Measurements from ENCODE around the gene ADK. TPM values are rescaled to one million over a fixed set of nuclear protein-coding genes. Genes with fewer than 3 reads are reported as not detected.

Gene ADK
- total RNA-seq, 6 experiments from 2014 or later = 54.2 to 92.5 (median 63.5) TPM

DNA sequence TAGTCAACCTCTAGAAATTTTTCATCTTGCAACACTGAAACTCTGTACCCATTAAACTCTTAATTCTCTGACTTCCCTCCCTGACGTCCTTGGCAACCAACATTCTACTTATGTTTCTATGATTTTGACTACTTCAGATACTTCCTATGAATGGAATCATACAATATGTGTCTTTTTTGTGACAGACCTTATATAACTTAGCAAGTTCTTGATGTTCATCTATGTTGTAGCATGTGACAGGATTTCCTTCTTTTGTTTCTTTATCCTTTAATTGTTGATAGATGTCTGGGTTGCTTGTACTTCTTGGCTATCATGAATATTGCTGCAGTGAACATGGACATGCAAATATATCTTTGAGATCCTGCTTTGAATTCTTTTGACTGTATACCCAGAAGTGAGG, 240.8 kb downstream of the ADK start:
- WGBS (ENCODE audit: insufficient coverage, low coverage, low lambda C conversion rate, missing lambda C conversion rate) = 89% methylated on average over 1 of the region's 1 CpG
- H3K36me3 ChIP-seq = no peaks in the 10 kb centered on the region
- no peaks in the 10 kb centered on the region for H3K27me3 ChIP-seq
- no peaks in the 10 kb centered on the region for H3K4me1 ChIP-seq
- DNase-seq (no peak), ATAC-seq (no peak)
- intact Hi-C loops (cut with DNase I) = no loop called here
- TF ChIP-seq, protein P1, sequence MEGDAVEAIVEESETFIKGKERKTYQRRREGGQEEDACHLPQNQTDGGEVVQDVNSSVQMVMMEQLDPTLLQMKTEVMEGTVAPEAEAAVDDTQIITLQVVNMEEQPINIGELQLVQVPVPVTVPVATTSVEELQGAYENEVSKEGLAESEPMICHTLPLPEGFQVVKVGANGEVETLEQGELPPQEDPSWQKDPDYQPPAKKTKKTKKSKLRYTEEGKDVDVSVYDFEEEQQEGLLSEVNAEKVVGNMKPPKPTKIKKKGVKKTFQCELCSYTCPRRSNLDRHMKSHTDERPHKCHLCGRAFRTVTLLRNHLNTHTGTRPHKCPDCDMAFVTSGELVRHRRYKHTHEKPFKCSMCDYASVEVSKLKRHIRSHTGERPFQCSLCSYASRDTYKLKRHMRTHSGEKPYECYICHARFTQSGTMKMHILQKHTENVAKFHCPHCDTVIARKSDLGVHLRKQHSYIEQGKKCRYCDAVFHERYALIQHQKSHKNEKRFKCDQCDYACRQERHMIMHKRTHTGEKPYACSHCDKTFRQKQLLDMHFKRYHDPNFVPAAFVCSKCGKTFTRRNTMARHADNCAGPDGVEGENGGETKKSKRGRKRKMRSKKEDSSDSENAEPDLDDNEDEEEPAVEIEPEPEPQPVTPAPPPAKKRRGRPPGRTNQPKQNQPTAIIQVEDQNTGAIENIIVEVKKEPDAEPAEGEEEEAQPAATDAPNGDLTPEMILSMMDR (IDR thresholded peaks at IDR 0.05) = no peak
- no peak for TF ChIP-seq POLR2A (IDR thresholded peaks at IDR 0.05)
- H3K9me3 ChIP-seq = no peaks in the 10 kb centered on the region
- H3K27ac ChIP-seq = no peak overlapping the region
- no peak overlapping the region for H3K4me3 ChIP-seq

DNA sequence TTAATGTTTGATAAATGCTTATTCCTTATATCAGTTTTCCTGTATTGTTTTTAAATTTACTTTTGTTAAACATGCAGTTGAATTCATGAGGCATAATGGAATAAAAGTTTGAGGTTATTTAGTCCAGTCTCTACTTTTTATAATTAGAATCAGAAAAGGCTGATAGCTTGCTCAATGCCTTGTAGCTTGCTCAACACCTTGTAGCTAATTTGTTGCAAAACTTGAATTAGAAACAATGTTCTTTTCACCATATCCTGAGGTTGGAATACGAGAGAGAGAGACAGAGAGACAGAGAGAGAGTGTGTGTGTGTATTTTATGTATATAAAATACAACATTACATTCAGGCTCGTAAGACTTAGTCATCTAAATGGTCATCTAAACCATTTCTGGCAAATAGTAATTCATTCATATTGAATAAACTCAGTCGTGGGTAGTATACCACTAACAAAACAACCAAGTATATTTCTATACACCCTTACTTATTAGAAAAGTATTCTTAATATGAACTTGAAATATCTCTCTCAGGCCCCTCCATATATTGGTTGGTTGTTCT, 243.5 kb downstream of the ADK start:
- no peak overlapping the region for H3K4me3 ChIP-seq
- DNase-seq (no peak), ATAC-seq (no peak)
- H3K36me3 ChIP-seq = no peaks in the 10 kb centered on the region
- H3K27ac ChIP-seq = no peak overlapping the region
- 68% methylated on average over 3 of the region's 3 CpGs for WGBS (ENCODE audit: insufficient coverage, low coverage, low lambda C conversion rate, missing lambda C conversion rate)
- TF ChIP-seq POLR2A (IDR thresholded peaks at IDR 0.05) = no peak
- TF ChIP-seq, protein P1 (IDR thresholded peaks at IDR 0.05) = no peak
- intact Hi-C loops (cut with DNase I) = no loop called here
- H3K4me1 ChIP-seq = no peaks in the 10 kb centered on the region
- no peaks in the 10 kb centered on the region for H3K27me3 ChIP-seq
- no peaks in the 10 kb centered on the region for H3K9me3 ChIP-seq

DNA sequence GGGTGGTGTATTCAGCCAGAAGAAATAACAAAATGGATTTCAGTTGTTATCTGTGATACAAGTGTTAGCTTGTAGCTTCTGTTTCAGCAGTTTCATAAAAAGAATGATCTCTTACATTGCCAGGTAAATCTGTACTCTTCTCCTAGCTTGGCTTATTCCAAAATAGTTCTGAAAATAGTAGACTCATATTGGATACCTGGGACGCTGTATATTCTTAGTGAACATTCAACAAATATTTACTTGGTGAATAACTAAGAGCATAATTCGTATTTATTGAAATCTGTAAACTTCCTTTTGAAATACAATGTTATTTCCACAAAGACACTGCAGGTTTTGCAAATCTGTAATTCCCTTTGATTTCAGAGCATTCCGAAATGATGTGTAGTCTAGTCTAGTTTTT, 249.2 kb downstream of the ADK start:
- no peaks in the 10 kb centered on the region for H3K4me1 ChIP-seq
- H3K4me3 ChIP-seq = no peak overlapping the region
- H3K9me3 ChIP-seq = no peaks in the 10 kb centered on the region
- TF ChIP-seq, protein P1 (IDR thresholded peaks at IDR 0.05) = no peak
- TF ChIP-seq POLR2A (IDR thresholded peaks at IDR 0.05) = no peak
- intact Hi-C loops (cut with DNase I) = no loop called here
- DNase-seq = no peak
- no peaks in the 10 kb centered on the region for H3K36me3 ChIP-seq
- no peak for ATAC-seq
- H3K27me3 ChIP-seq = no peaks in the 10 kb centered on the region
- 90% methylated on average over 3 of the region's 3 CpGs for whole genome bisulfite sequencing (ENCODE audit: insufficient coverage, low coverage, low lambda C conversion rate, missing lambda C conversion rate)
- no peak overlapping the region for H3K27ac ChIP-seq

GRCh38 chr10:74406006-74406405, 255.0 kb downstream of the ADK start:
- peaks cover 0 to 2% (median 0%) of the 10 kb centered on the region in 4 donors for H3K9me3 ChIP-seq
- H3K4me1 ChIP-seq = no peaks in the 10 kb centered on the region
- no peaks in the 10 kb centered on the region for H3K27me3 ChIP-seq
- intact Hi-C loops (cut with DNase I) = no loop called here
- H3K36me3 ChIP-seq = no peaks in the 10 kb centered on the region
- no peak for DNase-seq
- no peak overlapping the region for H3K27ac ChIP-seq
- H3K4me3 ChIP-seq = no peak overlapping the region
- 54% methylated on average over 1 of the region's 1 CpG for WGBS (ENCODE audit: insufficient coverage, low coverage, low lambda C conversion rate, missing lambda C conversion rate)
- TF ChIP-seq, protein P1 (IDR thresholded peaks at IDR 0.05) = no peak
- TF ChIP-seq POLR2A (IDR thresholded peaks at IDR 0.05) = no peak
- ATAC-seq = no peak

Data from right lobe of liver (tissue), 6 donors.